PC-9 (cell line): ENCODE results near the gene URM1. TPM values are rescaled to one million over a fixed set of nuclear protein-coding genes. Genes with fewer than 3 reads are reported as not detected.

Experiments
- BruUV-seq: library from RNA; stranded (reverse); fragments of 400-500 nt; replicated peaks from 2 replicates; lab custom pipeline; 2021; lab: Mats Ljungman, UMichigan
- CTCF ChIA-PET: fragments of 300-600 bp; sonication (Branson Sonifier 250); formaldehyde crosslinking; loops from one replicate; lab custom pipeline; 2022; ENCODE audit warnings: antibody characterized with exemption; lab: Charles Lee
- POLR2A ChIA-PET: fragments of 300-600 bp; sonication (Branson Sonifier 250); formaldehyde crosslinking; loops from one replicate; lab custom pipeline; 2022; ENCODE audit warnings: antibody characterized with exemption; ENCODE audit not compliant: unreplicated experiment; lab: Charles Lee
- DNase-seq, 2 experiments: peaks; one replicate each; pipeline versions ENCODE4 v3.0.0 to v3.0.0-alpha.2; 2015 to 2022; ENCODE audit warnings: mixed read lengths in 1 of 2
- H2AFZ ChIP-seq: fragments of 200-600 bp; sonication (generic); 2 replicates; pipeline ENCODE4 v1.8.1; 2017; ENCODE audit warnings: antibody characterized with exemption
- H3F3A ChIP-seq: fragments of 200-600 bp; sonication (generic); 2 replicates; pipeline ENCODE4 v1.8.1; 2017; ENCODE audit warnings: antibody characterized with exemption, mild to moderate bottlenecking, low read depth; ENCODE audit not compliant: insufficient read depth
- H3K27ac ChIP-seq: fragments of 200-600 bp; sonication (generic); 2 replicates; pipeline ENCODE4 v1.6.1; 2016; ENCODE audit warnings: mixed run types
- H3K27me3 ChIP-seq: fragments of 200-600 bp; sonication (generic); 2 replicates; pipeline ENCODE4 v1.6.1; 2016; ENCODE audit warnings: low read depth, mixed run types; ENCODE audit not compliant: insufficient read depth
- H3K36me3 ChIP-seq: fragments of 200-600 bp; sonication (generic); 2 replicates; pipeline ENCODE4 v1.6.1; 2016; ENCODE audit warnings: low read depth, mixed run types
- H3K4me1 ChIP-seq: fragments of 200-600 bp; sonication (generic); replicated peaks from 2 replicates; pipeline ENCODE4 v1.6.1; 2016; ENCODE audit warnings: mixed run types; ENCODE audit not compliant: insufficient read depth
- H3K4me2 ChIP-seq: fragments of 200-600 bp; sonication (generic); 2 replicates; pipeline ENCODE4 v1.6.1; 2017; ENCODE audit warnings: mixed run types
- H3K4me3 ChIP-seq: fragments of 200-600 bp; sonication (generic); 2 replicates; pipeline ENCODE4 v1.6.1; 2016; ENCODE audit warnings: mixed run types
- H3K79me2 ChIP-seq: fragments of 200-600 bp; sonication (generic); 2 replicates; pipeline ENCODE4 v1.6.1; 2017; ENCODE audit warnings: low read depth, mixed run types
- H3K9me2 ChIP-seq: fragments of 200-600 bp; sonication (generic); 2 replicates; pipeline ENCODE4 v1.8.1; 2017; ENCODE audit warnings: mild to moderate bottlenecking; ENCODE audit not compliant: insufficient read depth
- H3K9me3 ChIP-seq: fragments of 200-600 bp; sonication (generic); 2 replicates; pipeline ENCODE4 v1.8.1; 2016; ENCODE audit warnings: low read depth; ENCODE audit not compliant: insufficient read depth
- H4K20me1 ChIP-seq: fragments of 200-600 bp; sonication (generic); 2 replicates; pipeline ENCODE4 v1.8.1; 2017; ENCODE audit not compliant: insufficient read depth
- CTCF ChIP-seq: fragments of 200-600 bp; sonication (generic); conservative IDR thresholded peaks from 2 replicates; pipeline ENCODE4 v1.6.1; 2017; ENCODE audit warnings: mixed run types, antibody characterized with exemption, mild to moderate bottlenecking, moderate library complexity
- EZH2 ChIP-seq: fragments of 200-600 bp; sonication (generic); IDR thresholded peaks from 2 replicates; pipeline ENCODE4 v1.8.0; 2017; ENCODE audit warnings: antibody characterized with exemption, low read depth
- intact Hi-C: fragments of 100-400 bp; cut with micrococcal nuclease; formaldehyde crosslinking; loops from one replicate; pipeline ENCODE4 v1.10.0; 2022; ENCODE audit not compliant: unreplicated experiment
- total RNA-seq: library from RNA; stranded (reverse); gene quantifications from 2 replicates; pipeline ENCODE4 v1.2.3, GENCODE V29; 2021

Gene URM1
- total RNA-seq, 1 experiment from 2014 or later: 98.1 TPM

- H3K27me3 ChIP-seq: no peaks in the 10 kb centered on the region
- H3K79me2 ChIP-seq: no peaks in the 10 kb centered on the region
- H3K36me3 ChIP-seq: no peaks in the 10 kb centered on the region
- intact Hi-C loops: no loop called here
- H4K20me1 ChIP-seq: no peaks in the 10 kb centered on the region
- H3K4me1 ChIP-seq: no peaks in the 10 kb centered on the region
- H3K4me2 ChIP-seq: no peak overlapping the region
- no peaks in the 10 kb centered on the region for H3K9me2 ChIP-seq
- TF ChIP-seq CTCF (no peak), EZH2 (no peak)
- BruUV-seq: no TSS peak
- H3K27ac ChIP-seq: no peak overlapping the region
- no peak overlapping the region for H2AFZ ChIP-seq
- CTCF ChIA-PET: interaction anchor here (0.7 kb wide), 2 partner anchors 9 to 162 kb away, joined by 3 to 5 read pairs; no protein-coding TSS in a partner anchor
- H3K9me3 ChIP-seq: no peaks in the 10 kb centered on the region
- POLR2A ChIA-PET: interaction anchor here (0.6 kb wide), 1 partner anchor 9 kb away, joined by 3 read pairs; no protein-coding TSS in a partner anchor
- DNase-seq: no peak
- no peaks in the 10 kb centered on the region for H3F3A ChIP-seq
- H3K4me3 ChIP-seq: no peak overlapping the region
Observed at GRCh38 chr9:128429513-128430086, 58.4 kb downstream of the URM1 start.

GRCh38 chr9:128431207-128431606 lies 60.0 kb downstream of the URM1 start:
- no peak for TF ChIP-seq CTCF
- no peak for TF ChIP-seq EZH2
- no peak overlapping the region for H3K4me2 ChIP-seq
- no TSS peak for BruUV-seq
- H3K9me3 ChIP-seq: no peaks in the 10 kb centered on the region
- no peaks in the 10 kb centered on the region for H3K36me3 ChIP-seq
- H3K27me3 ChIP-seq: no peaks in the 10 kb centered on the region
- no peak overlapping the region for H3K4me3 ChIP-seq
- H3K27ac ChIP-seq: no peak overlapping the region
- intact Hi-C loops: no loop called here
- no peak overlapping the region for H2AFZ ChIP-seq
- POLR2A ChIA-PET: no interaction called here
- DNase-seq: no peak
- H4K20me1 ChIP-seq: no peaks in the 10 kb centered on the region
- H3K9me2 ChIP-seq: no peaks in the 10 kb centered on the region
- H3K4me1 ChIP-seq: no peaks in the 10 kb centered on the region
- no peaks in the 10 kb centered on the region for H3K79me2 ChIP-seq
- no peaks in the 10 kb centered on the region for H3F3A ChIP-seq
- CTCF ChIA-PET: no interaction called here

- CTCF ChIA-PET: no interaction called here
Observed at GRCh38 chr9:128434340-128434739, 63.2 kb downstream of the URM1 start.

More at GRCh38 chr9:128434340-128434739, 63.2 kb downstream of the URM1 start:
- no peaks in the 10 kb centered on the region for H3K9me3 ChIP-seq
- intact Hi-C loops: no loop called here
- H3K4me1 ChIP-seq: no peaks in the 10 kb centered on the region
- H2AFZ ChIP-seq: no peak overlapping the region
- H3K4me2 ChIP-seq: no peak overlapping the region
- no peak overlapping the region for H3K4me3 ChIP-seq
- POLR2A ChIA-PET: interaction anchor here (0.6 kb wide), 2 partner anchors 9 to 12 kb away, joined by 5 read pairs; no protein-coding TSS in a partner anchor
- no peak for DNase-seq
- no TSS peak for BruUV-seq
- no peaks in the 10 kb centered on the region for H3K36me3 ChIP-seq
- no peak overlapping the region for H3K27ac ChIP-seq
- no peak for TF ChIP-seq CTCF
- H3F3A ChIP-seq: peaks cover 3% of the 10 kb centered on the region; the same call in 1 of the 2 replicates
- no peaks in the 10 kb centered on the region for H3K27me3 ChIP-seq
- H3K79me2 ChIP-seq: no peaks in the 10 kb centered on the region
- no peaks in the 10 kb centered on the region for H3K9me2 ChIP-seq
- H4K20me1 ChIP-seq: no peaks in the 10 kb centered on the region
